GM19468 (cell line): ENCODE data around the gene ALDH3B2.
"Not testable (repeated sequence)": the region's sequence is repeated elsewhere in the genome, so short reads cannot be mapped to it uniquely, and the experiment has no call there.

Experiments
- ATAC-seq: cut with Tn5 transposase; IDR thresholded peaks from one replicate; pipeline ENCODE4 v1.9.1; 2021; ENCODE audit warnings: mild to moderate bottlenecking, moderate library complexity, moderate number of reproducible peaks; ENCODE audit not compliant: unreplicated experiment; ENCODE audit errors: extremely low read depth

The ALDH3B2 gene

DNA sequence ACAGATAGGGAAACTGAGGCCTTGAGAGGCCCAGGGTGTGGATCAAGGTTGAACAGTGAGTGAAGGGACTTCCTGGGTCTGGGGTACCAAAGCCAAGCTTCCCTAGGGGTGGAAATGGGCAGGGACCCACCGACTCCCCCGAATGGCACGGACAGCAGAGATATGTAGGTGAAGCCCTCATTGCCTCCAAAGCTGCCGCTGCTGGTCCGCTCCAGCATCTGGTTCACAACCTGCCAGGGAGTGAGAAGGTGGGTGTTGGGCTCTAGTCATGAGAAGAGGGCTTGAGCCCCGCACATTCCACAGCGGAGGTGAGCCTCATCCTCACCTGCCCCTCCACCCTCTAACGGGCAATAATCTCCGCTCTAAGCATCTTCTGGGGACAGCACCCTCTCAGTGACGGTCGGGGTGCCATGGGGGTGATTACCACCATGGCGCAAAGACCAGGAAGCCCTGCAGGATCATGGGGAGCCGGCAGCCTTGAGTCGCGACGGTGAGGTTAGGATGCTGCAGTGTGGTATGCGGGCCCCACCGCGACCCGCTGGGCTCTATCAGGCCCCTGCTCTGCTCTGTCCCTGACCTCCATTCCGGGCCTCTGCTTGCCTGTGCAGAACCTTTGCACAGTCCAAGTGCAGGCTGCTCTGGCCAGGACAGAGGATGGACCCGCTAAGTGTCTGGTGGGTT lies 10.8 kb downstream of the ALDH3B2 start:
- ATAC-seq, result no peak

DNA sequence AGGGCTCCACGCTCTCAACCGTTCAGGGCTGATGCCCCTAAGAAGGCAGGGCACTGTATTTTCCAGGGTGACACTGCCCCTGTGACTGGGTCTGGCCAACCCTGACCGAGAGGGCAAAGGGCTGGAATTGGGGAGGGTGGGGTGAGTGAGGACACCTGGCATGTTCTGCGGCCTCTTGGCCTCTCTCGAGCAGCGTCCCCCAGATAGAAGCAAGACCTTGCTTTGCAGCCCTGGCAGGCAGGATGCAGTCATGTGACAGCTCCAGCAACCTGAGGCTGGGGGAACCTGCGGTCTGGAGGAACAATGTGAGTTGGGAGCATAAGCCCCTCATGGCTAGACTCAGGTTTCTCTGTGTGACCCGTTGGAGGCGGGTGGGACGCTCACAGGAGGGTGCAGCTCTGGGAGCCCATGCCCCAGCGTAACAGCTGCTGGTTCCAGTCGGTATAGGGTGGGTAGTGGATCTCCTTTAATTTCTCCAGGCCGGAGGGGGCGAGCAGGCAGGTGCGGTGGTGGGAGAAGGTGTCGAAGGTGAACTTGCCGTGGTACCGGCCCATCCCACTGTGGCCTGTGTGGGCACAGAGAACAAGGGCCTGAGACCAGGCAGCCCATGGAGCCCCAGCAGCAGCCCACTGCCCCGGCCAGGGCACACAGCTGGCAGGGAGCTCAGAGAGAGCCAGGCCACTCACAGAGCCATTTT lies 11.4 kb downstream of the ALDH3B2 start:
- no peak for ATAC-seq

DNA sequence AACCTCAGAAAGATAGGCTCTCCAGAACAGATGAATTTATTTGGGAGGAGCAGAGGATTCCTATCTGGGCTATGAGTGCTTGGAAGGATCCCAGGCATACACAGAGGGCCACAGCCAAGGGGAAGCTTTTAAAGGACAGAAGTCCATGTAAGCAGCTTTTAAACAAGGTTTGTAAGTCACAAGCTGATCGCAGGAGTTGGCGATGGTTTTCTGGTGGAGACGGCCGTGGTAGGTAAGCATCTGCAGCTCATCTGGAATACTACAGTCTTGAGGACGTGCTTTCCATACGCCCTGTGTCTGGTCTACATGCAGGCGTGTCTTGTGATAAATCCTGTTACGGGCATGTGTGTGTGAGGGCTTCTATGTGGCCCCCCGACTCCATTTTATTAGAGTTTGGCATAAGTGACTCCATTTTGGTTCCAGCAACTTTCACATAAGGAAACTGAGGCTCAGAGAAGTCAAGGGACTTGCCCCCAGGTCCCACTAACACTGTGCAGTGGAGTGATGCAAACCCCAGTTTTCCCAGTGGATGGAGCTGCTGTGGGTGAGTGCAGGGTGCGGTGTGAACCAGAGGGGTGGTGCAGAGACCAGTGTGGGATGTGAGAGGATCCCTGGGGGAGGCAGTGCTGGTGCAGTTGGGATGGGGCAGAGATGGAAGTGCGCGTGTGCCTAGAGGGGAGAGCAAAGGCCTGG lies 12.1 kb downstream of the ALDH3B2 start:
- ATAC-seq, result no peak

DNA sequence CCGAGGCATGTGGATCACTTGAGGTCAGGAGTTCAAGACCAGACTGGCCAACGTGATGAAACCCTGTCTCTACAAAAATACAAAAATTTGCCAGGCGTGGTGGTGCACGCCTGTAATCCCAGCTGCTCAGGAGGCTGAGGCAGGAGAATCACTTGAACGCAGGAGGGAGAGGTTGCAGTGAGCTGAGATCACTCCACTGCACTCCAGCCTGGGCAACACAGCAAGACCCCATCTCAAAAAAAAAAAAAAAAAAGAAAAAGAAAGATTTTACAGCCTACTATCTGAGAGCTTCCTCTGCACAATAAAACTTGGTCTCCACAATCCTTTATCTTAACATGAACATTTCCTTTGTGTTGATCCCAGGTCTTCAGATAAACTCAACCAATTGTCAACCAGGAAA lies 13.7 kb downstream of the ALDH3B2 start:
- ATAC-seq, result not testable (repeated sequence)

DNA sequence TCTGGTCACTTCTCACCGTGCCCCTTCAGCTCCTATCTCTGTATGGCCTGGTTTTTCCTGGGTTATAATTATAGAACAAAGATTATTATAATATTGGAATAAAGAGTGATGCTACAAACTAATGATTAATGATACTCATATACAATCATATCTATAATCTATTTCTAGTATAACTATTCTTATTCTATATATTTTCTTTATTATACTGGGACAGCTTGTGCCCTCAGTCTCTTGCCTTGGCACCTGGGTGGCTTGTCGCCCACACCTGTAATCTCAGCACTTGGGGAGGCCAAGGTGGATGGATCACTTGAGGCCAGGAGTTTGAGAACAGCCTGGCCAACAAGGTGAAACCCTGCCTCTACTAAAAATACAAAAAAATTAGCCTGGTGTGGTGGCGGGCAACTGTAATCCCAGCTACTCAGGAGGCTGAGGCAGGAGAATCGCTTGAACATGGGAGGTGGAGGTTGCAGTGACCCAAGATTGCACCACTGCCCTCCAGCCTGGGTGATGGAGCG lies 14.7 kb downstream of the ALDH3B2 start:
- not testable (repeated sequence) for ATAC-seq

DNA sequence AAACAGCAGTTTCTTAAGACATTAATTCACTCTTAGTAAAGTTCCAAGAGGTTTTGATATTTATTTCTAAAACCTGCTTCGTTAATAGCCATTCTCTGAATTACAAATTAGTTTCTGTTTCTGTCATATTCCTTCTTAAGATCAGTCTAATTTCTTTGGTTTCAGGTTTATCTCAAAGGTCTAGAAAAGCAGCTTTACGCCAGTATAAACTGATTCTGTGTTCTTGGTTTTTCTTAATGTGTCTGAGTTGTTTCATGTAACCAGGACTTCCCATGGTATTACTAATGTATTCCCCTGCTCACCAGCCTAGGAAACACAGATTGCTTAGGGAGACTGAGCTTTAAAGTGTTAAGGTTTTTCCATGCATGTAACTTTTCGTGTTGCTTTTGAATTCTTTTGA lies 17.1 kb downstream of the ALDH3B2 start:
- no peak for ATAC-seq

DNA sequence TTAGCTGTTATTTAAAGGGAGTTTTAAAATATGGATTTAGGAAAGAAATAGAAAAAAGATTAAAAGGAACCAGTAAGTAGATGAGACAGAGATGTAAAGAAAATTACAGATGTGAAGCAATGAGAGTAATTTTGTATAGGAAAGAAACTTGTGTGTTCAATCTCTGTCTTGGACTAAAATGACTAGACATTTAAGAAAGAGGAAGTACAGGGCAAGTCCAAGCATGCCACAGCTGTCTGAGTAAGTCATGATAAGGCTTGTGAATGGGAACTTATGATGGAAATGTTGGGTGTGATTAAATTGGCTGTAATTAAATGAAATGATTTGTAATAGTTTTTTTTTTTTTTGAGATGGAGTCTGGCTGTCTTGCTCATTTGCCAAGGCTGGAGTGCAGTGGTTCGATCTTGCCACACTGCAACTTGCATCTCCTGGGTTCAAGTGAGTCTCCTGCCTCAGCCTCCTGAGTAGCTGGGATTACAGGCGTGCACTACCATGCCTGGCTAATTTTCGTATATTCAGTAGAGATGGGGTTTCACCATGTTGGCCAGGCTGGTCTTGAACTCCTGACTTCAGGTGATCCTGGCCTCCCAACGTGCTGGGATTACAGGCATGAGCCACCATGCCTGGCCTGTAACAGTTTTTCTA lies 18.0 kb downstream of the ALDH3B2 start:
- ATAC-seq, result no peak

DNA sequence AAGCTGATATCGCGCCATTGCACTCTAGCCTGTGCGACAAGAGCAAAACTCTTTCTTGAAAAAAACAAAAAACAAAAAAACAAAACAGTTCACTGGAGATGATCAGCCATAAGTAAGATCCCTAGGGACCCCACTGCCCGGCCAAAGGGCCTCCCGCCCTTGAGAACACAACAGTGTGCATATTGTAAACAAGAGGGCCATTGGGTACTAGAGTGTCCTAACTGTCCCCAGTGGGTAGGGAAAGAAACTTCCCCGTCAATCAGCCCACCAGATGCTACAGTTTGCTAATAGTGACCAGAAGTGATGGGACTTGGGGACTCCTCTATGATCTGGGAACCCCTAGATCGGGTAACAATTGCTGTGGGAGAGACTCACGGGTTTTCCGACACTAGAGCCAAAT lies 20.2 kb downstream of the ALDH3B2 start:
- ATAC-seq, result no peak

DNA sequence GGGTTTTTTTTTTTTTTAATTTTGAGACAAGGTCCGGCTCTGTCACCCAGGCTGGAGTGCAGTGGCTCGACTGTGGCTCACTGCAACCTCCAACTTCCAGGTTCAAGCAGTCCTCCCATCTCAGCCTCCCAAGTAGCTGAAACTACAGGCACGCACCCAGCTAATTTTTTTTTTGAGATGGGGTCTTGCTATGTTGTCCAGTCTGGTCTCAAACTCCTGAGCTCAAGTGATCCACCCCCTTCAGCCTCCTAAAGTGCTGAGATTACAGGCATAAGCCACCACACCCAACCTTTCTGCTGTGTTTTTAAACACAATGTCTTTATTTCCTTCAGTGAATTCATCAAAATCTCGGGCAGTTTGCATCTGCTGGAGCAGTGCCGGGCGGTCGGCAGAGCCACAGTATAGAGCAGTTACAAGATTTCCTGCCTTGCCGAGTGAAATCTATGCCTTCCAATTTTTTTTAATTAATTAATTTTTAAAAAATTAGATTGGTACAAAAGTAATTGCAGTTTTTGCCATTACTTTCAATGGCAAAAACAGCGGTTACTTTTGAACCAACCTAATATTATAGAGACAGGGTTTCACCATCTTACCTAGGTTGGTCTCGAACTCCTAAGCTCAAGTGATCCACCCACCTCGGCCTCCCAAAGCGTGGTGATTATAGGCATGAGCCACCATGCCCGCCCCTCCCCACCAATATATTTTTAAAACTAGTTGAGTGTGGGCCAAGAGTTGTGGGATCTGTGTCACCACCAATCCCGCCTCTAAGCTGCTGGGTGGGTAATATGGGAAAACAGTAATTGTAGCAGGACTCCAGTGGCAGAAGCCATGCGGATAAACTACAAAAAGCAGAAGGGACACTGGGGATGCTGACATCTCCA lies 21.2 kb downstream of the ALDH3B2 start:
- no peak for ATAC-seq

DNA sequence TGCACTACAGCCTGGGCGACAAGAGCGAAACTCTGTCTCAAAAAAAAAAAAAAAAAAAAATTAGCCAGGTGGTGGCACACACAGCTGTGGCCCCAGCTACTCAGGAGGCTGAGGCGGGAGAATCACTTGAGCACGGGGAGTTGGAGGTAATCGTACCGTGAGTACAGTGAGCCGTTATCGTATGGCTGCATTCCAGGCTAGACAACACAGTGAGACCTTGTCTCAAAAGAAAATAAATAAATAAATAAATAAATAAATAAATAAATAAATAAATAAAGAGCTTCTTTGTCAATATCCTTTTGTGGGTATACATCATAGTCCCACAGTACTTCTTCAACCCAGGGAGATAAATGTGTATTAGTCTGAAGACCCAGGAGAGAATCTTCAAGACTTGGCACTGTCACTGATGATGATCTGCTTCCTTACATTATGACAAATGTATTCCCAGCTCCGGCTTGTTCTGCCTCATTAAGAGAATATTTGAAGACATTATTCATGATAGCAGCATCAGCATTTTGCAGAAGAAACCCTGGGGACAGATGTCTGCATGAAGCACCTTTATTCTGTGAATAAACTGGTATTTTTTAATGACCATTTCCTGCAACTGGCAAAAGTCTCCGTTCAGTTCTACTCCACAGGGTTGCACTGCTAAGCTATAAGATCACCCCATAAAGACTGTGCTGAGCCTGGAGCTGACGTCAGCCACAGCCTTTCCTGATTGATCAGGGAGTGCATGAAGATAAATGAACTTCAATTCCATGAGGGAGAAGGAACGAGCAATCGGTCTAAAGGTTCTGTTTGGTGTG lies 22.2 kb downstream of the ALDH3B2 start:
- no peak for ATAC-seq

DNA sequence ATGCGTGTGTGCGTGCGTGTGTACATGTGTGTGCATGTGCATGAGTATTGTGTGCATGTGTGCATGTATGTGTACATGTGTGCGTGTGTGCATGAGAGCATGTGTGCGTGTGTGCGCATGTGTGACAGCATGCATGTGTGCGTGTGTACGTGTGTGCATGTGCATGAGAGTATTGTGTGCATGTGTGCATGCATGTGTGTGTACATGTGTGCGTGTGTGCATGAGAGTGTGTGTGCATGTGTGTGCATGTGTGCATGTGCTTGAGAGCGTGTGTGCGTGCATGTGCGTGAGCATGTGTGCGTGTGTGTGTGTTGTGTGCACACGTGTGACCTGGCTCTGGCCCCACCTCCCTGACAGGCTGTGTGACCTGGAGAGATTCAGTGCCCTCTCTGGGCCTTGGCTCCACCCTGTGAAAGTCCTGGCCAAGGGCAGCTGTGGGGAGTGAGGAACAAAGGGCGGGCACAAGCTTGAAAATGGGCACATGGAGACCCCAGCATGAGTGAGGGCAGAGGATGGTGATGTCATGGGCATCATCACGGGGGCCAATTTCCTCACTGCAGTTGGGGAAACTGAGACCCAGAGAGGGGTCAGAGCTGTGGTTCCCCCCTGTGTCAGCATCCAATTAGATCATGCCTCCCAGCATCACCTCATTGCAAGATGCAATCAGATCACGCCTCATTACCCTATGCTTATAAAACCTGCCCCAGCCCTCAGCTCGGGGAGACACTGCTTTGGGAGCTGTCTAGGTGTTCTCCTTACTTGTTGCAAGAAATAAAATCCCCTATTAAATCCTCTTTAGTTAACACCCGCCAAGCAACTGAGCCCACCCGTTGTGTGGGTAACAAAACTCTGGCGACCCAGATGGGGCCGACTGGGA lies 24.6 kb downstream of the ALDH3B2 start:
- no peak for ATAC-seq

DNA sequence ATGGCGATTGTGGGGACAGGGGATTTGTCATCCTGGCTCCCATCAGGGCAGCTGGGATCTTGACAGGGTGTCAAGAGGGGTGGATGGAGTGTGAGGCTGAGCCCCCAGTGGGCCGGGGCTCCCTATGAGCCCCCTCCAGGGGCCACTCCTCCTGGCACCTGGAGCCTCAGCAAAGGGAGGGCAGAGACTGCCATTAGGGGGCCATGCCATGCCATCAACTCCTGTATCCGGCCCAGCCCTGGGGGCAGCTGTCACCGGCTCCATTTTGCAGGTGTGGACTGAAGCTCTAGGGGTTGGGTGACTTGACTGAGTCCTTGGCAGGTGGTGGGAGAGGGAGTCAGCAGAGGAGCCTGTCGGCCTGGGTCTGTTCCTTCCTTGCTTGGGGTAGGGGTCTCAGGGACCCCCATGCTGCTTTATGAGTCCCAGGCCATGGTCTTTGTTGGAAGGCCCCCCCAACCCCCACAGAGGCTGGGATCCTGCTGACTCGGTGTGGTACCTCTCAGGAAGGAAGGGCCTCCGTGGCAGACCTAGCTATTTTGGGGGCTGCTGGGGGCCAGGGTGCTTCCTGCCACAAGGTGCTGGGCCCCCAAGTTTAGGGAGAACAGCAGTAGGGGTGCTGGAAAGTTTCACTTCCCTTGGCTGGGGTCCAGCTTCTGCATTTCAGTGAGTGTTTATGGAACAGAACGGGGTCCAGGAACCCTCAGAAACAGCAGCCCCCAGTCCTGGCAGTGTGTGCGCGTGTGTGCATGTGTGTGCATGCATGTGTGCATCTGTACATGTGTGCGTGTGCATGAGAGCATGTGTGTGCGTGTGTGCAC lies 25.4 kb downstream of the ALDH3B2 start:
- no peak for ATAC-seq

DNA sequence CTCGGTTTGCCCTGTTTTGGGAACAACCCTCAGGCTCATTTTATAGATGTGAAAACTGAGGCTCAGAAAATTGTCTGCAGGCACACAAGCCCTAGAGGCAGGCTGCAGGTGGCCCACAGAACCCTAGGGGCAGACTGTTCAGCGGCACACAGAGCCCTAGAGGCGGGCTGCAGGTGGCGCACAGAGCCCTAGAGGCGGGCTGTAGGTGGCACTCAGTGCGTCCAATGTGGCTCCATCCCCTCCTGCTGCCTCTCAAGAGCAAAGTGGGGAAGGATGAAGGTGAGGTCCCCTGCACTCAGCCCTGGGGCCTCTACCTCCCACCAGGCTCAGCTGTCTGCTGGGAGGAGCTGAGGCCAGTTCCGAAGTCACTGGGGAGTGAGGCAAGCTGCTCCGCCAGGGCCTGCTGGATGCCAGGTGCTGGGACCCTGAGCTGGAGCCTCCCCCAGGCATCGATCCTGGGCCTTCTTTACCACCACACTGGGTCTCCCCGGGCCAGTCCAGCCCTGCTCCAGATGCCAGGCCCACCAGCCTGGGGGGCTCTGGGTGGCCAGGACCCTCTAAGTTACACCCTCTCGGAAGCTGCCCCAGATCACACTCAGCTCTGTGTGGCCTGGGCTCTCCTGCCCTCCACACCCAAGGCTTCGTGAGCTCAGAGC lies 26.2 kb downstream of the ALDH3B2 start:
- no peak for ATAC-seq

DNA sequence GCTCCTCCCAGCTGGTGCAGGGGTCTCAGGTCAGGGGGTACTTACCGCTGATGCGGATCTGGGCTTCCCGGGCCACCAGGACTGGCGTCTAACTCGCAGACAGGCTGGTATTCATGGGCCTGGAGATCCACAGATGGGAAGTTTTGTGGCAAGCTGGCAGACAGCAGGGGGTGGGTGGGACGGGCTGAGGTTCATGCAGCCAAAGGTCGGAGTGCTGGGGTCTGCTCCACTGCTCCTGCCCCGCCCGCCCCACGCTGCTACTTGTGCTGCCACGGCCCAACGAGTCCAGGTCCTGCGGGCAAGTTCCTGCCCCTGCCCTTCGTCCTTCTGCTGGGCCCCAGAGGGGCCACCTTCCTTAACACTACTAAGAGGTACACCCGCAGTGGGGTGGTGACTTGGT lies 27.0 kb downstream of the ALDH3B2 start:
- no peak for ATAC-seq

DNA sequence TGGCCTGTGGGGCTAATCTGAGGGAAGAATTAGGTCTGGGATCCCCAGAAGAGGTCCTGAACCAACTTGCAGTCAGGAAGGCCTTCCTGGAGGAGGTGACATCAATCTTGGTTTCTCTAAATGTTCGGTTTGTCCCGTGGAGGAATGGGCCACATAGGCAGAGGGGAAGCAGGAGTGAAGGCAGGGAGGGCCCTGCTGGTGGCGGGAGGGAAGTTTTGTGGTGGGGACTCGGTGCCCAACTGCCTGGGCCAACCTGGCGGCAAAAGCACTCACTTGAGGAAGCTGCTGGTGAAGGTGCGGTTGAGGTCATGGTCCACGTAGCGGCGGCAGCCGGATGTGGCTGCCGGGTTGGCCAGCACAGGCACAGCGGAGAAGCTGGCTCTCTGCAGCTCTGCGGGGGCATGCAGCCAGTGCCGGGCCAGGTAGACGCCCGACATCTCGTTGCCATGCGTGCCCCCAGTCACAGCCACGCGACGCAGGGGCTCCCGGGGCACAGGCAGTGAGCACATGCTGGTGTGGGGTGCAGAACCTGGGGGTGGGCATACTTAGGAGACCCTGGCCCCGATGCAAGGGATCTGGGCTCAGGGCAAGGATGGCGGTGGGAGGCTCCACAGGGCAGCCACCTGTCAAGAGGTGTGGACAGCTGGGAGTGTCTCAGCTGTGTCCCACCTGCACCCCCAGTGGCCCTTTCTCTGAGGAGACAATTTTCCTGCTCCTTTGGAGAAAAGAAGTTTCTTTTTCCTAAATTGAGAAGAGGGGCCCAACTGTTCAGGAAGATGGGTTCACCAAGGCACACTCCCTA lies 27.7 kb downstream of the ALDH3B2 start:
- ATAC-seq, result no peak
